Panc1 (cell line): ENCODE data around the gene ALDH5A1. TPM values are rescaled to one million over a fixed set of nuclear protein-coding genes. Genes with fewer than 3 reads are reported as not detected.
A peak's percentile ranks its signal among the peaks of the same experiment; 100 is the strongest.

Experiments used
- ATAC-seq: fragments of 200-7000 bp; cut with Tn5 transposase; 2 replicates; pipeline ENCODE4 v1.9.1; 2020; ENCODE audit warnings: mild to moderate bottlenecking, moderate library complexity
- Bru-seq: library from RNA; stranded (reverse); fragments of 400-500 nt; gene quantifications from one replicate; lab custom pipeline; 2021; lab: Mats Ljungman, UMichigan
- BruChase-seq, 2 experiments: library from RNA; stranded (reverse); fragments of 400-500 nt; gene quantifications; one replicate each; lab custom pipeline; 2021; lab: Mats Ljungman, UMichigan
- BruUV-seq: library from RNA; stranded (reverse); fragments of 400-500 nt; replicated peaks from 2 replicates; lab custom pipeline; 2021; lab: Mats Ljungman, UMichigan
- CTCF ChIA-PET: fragments of 300-600 bp; sonication (Branson Sonifier 250); formaldehyde crosslinking; loops from one replicate; lab custom pipeline; 2022; ENCODE audit warnings: antibody characterized with exemption; lab: Charles Lee
- POLR2A ChIA-PET: fragments of 300-600 bp; sonication (Branson Sonifier 250); formaldehyde crosslinking; loops from one replicate; lab custom pipeline; 2022; ENCODE audit warnings: antibody characterized with exemption; lab: Charles Lee
- DNase-seq: peaks from one replicate; pipeline ENCODE4 v3.0.0-alpha.2; 2010; ENCODE audit warnings: low read depth, low spot score
- H3K27ac ChIP-seq: 2 replicates; pipeline ENCODE4 v1.5.1; 2011; ENCODE audit warnings: mild to moderate bottlenecking, low read length, inconsistent platforms
- H3K27me3 ChIP-seq: fragments of 200-500 bp; sonication (Bioruptor generic); 2 replicates; pipeline ENCODE4 v1.6.0; 2014; ENCODE audit warnings: low read length, inconsistent platforms; ENCODE audit not compliant: control insufficient read depth, insufficient read depth
- H3K36me3 ChIP-seq: fragments of 200-500 bp; sonication (Bioruptor generic); 2 replicates; pipeline ENCODE4 v1.5.1; 2014; ENCODE audit warnings: inconsistent platforms, mild to moderate bottlenecking, low read length, moderate library complexity; ENCODE audit not compliant: control insufficient read depth, insufficient read depth
- H3K4me1 ChIP-seq: 2 replicates; pipeline ENCODE4 v1.5.1; 2011; ENCODE audit warnings: inconsistent platforms, mild to moderate bottlenecking, low read length, moderate library complexity; ENCODE audit not compliant: control insufficient read depth, insufficient read depth
- H3K4me3 ChIP-seq, 2 experiments: 2 replicates each; pipeline ENCODE4 v1.5.1; 2011 to 2012; ENCODE audit warnings: low read depth in 2 of 2, low read length in 2 of 2, mild to moderate bottlenecking in 2 of 2, inconsistent platforms in 1 of 2, moderate library complexity in 1 of 2
- H3K9me3 ChIP-seq: fragments of 200-500 bp; sonication (Bioruptor generic); 2 replicates; pipeline ENCODE4 v1.5.1; 2014; ENCODE audit warnings: low read depth, mild to moderate bottlenecking, inconsistent platforms, low read length, moderate library complexity; ENCODE audit not compliant: control insufficient read depth, insufficient read depth
- CTCF ChIP-seq: fragments of 450-650 bp; IDR thresholded peaks from 2 replicates; pipeline ENCODE4 v1.5.1; 2017; ENCODE audit warnings: mild to moderate bottlenecking
- POLR2AphosphoS5 ChIP-seq: IDR thresholded peaks from 2 replicates; pipeline ENCODE4 v1.6.1; 2012; ENCODE audit warnings: mild to moderate bottlenecking, low read depth, low read length, moderate library complexity
- REST ChIP-seq, 2 experiments: IDR thresholded peaks; 2 replicates each; pipeline ENCODE4 v1.6.1; 2011 to 2012; ENCODE audit warnings: low read depth in 2 of 2, control low read depth in 1 of 2, low read length in 1 of 2, mild to moderate bottlenecking in 1 of 2, moderate library complexity in 1 of 2; ENCODE audit not compliant: insufficient read depth in 1 of 2
- SIN3A ChIP-seq: IDR thresholded peaks from 2 replicates; pipeline ENCODE4 v1.6.1; 2012; ENCODE audit warnings: low read depth, mild to moderate bottlenecking, low read length, moderate library complexity, borderline replicate concordance; ENCODE audit not compliant: insufficient read depth
- TCF7L2 ChIP-seq: IDR thresholded peaks from 2 replicates; pipeline ENCODE4 v1.6.1; 2011; ENCODE audit warnings: mild to moderate bottlenecking, low read depth, low read length, inconsistent platforms
- in situ Hi-C: cut with HindIII; loops from 2 replicates; pipeline ENCODE4 v1.10.0; 2016; ENCODE audit warnings: low sequenced_read_pairs, low pct_unique_long_range_greater_than_20kb
- intact Hi-C: fragments of 100-400 bp; cut with micrococcal nuclease; formaldehyde crosslinking; loops from one replicate; pipeline ENCODE4 v1.10.0; 2022; ENCODE audit not compliant: unreplicated experiment
- long read RNA-seq: library from polyadenylated mRNA; unstranded; transcript quantifications from one replicate; pipeline ENCODE4 v2.0.0, GENCODE V29; 2021; ENCODE audit not compliant: unreplicated experiment
- polyA plus RNA-seq: library from polyadenylated mRNA; unstranded; fragments of >200 nt; gene quantifications from one replicate; pipeline ENCODE4 v1.2.1, GENCODE V29; 2012; ENCODE audit warnings: missing spikeins; ENCODE audit not compliant: insufficient read length
- total RNA-seq: library from RNA; stranded (reverse); gene quantifications from one replicate; pipeline ENCODE4 v1.2.1, GENCODE V29; 2021; ENCODE audit not compliant: unreplicated experiment

Gene ALDH5A1
- total RNA-seq = 4.2 TPM
- polyA plus RNA-seq = 3.1 TPM
- Bru-seq, nascent RNA = percentile 40 among the genes with signal in this experiment
- BruChase-seq, experiment 1, labeled RNA remaining after a 2-hour chase = percentile 43 among the genes with signal in this experiment
- BruChase-seq, experiment 2, labeled RNA remaining after a 6-hour chase = percentile 50 among the genes with signal in this experiment
- long read RNA-seq, full-length matches to known transcripts = 2 of 8 reads
- long read RNA-seq, partial matches to known transcripts = 3 of 8 reads
- long read RNA-seq, other reads (novel, unspliced or antisense) = 3 of 8 reads

- Histone ChIP-seq H3K27me3 (peaks cover 6% of the 10 kb centered on the region), H3K27ac (no peak within 1 kb of the TSS), H3K4me1 (peaks cover 5% of the 10 kb centered on the region; the same call in 1 of the 2 replicates), H3K4me3 (peak within 1 kb of the TSS; percentile 53 to 56), H3K36me3 (no peaks in the 10 kb centered on the region), H3K9me3 (no peaks in the 10 kb centered on the region)
- ATAC-seq (peak; percentile 88), DNase-seq (no peak)
- intact Hi-C loops (no loop called here), in situ Hi-C loops (no loop called here)
- no TSS peak for BruUV-seq
- TF ChIP-seq CTCF (peak; percentile 67), POLR2AphosphoS5 (no peak)
- ChIA-PET POLR2A (interaction anchor here (0.7 kb wide), 1 partner anchor 9 kb away, joined by 5 read pairs; no protein-coding TSS in a partner anchor), CTCF (interaction anchor here (1.7 kb wide), 1 partner anchor 26 kb away, joined by 16 read pairs; no protein-coding TSS in a partner anchor)
Measured at GRCh38 chr6:24494821-24495795, at the start of gene ALDH5A1. TSS of gene ALDH5A1 (plus strand) at chr6:24494969. CDS start at chr6:24494997, 28 bp downstream.

- TF ChIP-seq SIN3A = no peak
- TF ChIP-seq REST (IDR thresholded peaks at IDR 0.05; ENCODE audit: insufficient read depth in 1 of 2, low read depth in 2 of 2, low read length in 1 of 2) = no peak
- no peak for TF ChIP-seq TCF7L2
- TF ChIP-seq CTCF = no peak
- Histone ChIP-seq H3K27me3 (no peaks in the 10 kb centered on the region), H3K27ac (no peak overlapping the region), H3K36me3 (no peaks in the 10 kb centered on the region), H3K4me1 (no peaks in the 10 kb centered on the region), H3K4me3 (no peak overlapping the region), H3K9me3 (no peaks in the 10 kb centered on the region)
- ATAC-seq = no peak
- ChIA-PET POLR2A (no interaction called here), CTCF (no interaction called here)
- intact Hi-C loops (no loop called here), in situ Hi-C loops (no loop called here)
- no peak for DNase-seq
- no TSS peak for BruUV-seq
Measured at GRCh38 chr6:24445704-24446103, 49.1 kb upstream of the ALDH5A1 start.
